Activated naive CD4-positive, alpha-beta T cell treated with anti-CD3 and anti-CD28 coated beads, Interleukin-2, amount 10 ng/mL, durations not matched to agents 5 hours and 36 hours (primary cell): Measurements from ENCODE around the gene DUOXA1. TPM values are rescaled to one million over a fixed set of nuclear protein-coding genes. Genes with fewer than 3 reads are reported as not detected.

Experiments
- total RNA-seq, 2 experiments: library from RNA; stranded (reverse); gene quantifications; one replicate each; pipeline ENCODE4 v1.2.3, GENCODE V29; 2021

DUOXA1 gene, protein sequence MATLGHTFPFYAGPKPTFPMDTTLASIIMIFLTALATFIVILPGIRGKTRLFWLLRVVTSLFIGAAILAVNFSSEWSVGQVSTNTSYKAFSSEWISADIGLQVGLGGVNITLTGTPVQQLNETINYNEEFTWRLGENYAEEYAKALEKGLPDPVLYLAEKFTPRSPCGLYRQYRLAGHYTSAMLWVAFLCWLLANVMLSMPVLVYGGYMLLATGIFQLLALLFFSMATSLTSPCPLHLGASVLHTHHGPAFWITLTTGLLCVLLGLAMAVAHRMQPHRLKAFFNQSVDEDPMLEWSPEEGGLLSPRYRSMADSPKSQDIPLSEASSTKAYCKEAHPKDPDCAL
- not detected for total RNA-seq

DNA sequence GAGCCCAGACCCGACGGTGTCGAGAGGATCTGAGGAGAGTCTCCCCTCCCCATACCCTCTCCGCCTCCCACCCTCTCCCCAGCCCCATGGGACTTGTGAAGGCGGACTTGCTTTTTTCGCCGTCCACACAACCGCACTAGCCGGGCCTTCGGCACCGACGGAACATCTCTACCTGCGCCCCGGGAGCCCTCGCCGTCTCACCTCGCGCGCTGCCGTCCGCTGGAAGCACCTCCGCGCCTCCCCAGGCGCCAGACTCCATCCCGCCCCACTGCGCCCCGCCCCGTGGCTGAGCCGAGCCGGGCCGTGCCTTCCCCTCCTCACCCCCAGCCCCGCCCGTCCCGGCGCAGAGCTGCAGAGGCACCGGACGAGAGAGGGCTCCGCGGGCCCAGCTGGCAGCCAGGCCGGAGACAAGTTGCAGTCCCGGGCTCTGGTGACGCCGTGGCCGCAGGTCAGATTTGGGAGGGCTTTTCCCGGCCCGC, at the start of gene DUOXA1, which contains the start of gene DUOX1:
Gene DUOXA1, minus strand, starts transcription at position 229 of the 479 bp plus-strand sequence. CDS start 6,865 bp downstream, outside the sequence.
Gene DUOX1, plus strand, starts transcription at position 344 of the 479 bp plus-strand sequence. CDS start 1,973 bp downstream, outside the sequence.

DNA sequence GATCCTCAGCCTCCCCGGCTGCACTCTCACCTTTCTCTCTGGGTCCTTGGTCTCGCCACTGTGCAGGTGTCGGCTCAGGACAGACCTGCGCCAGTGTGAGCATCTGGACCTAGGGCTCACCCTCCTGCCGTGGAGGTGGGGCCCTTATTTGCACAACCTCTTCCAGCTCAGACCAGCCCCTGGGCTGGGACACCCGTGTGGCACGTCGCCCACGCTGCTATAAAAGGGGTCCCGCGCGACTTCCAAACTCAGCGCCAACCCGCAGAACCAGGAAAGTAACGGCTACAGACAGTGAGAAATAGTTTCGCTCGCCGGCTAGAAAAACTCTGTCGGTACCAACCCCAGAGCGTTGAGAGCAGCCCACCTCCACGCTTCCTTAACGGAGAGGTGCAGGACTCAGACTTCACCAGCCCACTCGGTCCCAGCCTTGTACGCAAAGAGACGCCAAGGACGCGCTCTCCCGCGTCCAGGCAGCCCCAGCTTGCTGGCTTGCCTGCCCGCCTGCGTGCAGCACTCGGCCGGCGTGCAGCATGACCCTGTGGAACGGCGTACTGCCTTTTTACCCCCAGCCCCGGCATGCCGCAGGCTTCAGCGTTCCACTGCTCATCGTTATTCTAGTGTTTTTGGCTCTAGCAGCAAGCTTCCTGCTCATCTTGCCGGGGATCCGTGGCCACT, 15.5 kb downstream of the DUOXA1 start, which contains the start of the genes DUOX2 and DUOXA2:
Gene DUOX2, minus strand, starts transcription at position 97 of the 675 bp plus-strand sequence. CDS start 761 bp downstream, outside the sequence.
Gene DUOXA2, plus strand, starts transcription at position 251 of the 675 bp plus-strand sequence. Its CDS starts 280 bp downstream, at position 531.

Other genes starting within 250 kb of the DUOXA1 start
- gene TERB2, start 173.2 kb downstream of the DUOXA1 start, total RNA-seq: not detected
- 1 to 10 TPM; 5.7 to 6.0 TPM for gene SORD, start 106.7 kb downstream of the DUOXA1 start, total RNA-seq
- gene DUOX2, start 15.7 kb downstream of the DUOXA1 start, total RNA-seq: not detected
- gene DUOXA2, start 15.6 kb downstream of the DUOXA1 start, total RNA-seq: not detected
- gene DUOX1, start 115 bp upstream of the DUOXA1 start, total RNA-seq: not detected
- 1 to 10 TPM; 1.1 to 1.7 TPM for gene SHF, start 58.1 kb upstream of the DUOXA1 start, total RNA-seq
- gene SLC28A2, start 122.4 kb upstream of the DUOXA1 start, total RNA-seq: not detected
- gene GATM, start 248.7 kb upstream of the DUOXA1 start, total RNA-seq: under 1 TPM; 0.36 to 0.81 TPM